Osteoblast (primary cell): Measurements from ENCODE around the gene C21orf58. TPM values are rescaled to one million over a fixed set of nuclear protein-coding genes. Genes with fewer than 3 reads are reported as not detected.
A peak's percentile ranks its signal among the peaks of the same experiment; 100 is the strongest.

Experiments
- DNase-seq: peaks from one replicate; pipeline ENCODE4 v3.0.0; 2011; ENCODE audit warnings: low spot score, mixed read lengths; ENCODE audit not compliant: insufficient read length; ENCODE audit errors: missing footprints
- H2AFZ ChIP-seq: 2 replicates; pipeline ENCODE4 v1.6.0; 2011; ENCODE audit warnings: mild to moderate bottlenecking, low read length
- H3K27ac ChIP-seq: 2 replicates; pipeline ENCODE4 v1.5.1; 2011; ENCODE audit warnings: mild to moderate bottlenecking, low read depth, low read length, moderate library complexity
- H3K27me3 ChIP-seq: 2 replicates; pipeline ENCODE4 v1.6.0; 2012; ENCODE audit warnings: mild to moderate bottlenecking, control low read depth, inconsistent platforms, low read length, moderate library complexity; ENCODE audit not compliant: insufficient read depth
- H3K36me3 ChIP-seq: 2 replicates; pipeline ENCODE4 v1.5.1; 2011; ENCODE audit warnings: mild to moderate bottlenecking, low read length, control low read depth, moderate library complexity; ENCODE audit not compliant: insufficient read depth
- H3K4me1 ChIP-seq: 2 replicates; pipeline ENCODE4 v1.5.1; 2011; ENCODE audit warnings: mild to moderate bottlenecking, low read length, control low read depth, moderate library complexity; ENCODE audit not compliant: insufficient read depth
- H3K4me2 ChIP-seq: 2 replicates; pipeline ENCODE4 v1.6.0; 2011; ENCODE audit warnings: mild to moderate bottlenecking, low read length; ENCODE audit not compliant: insufficient read depth
- H3K4me3 ChIP-seq: fragments of 200-600 bp; sonication (generic); 3 replicates; pipeline ENCODE4 v1.5.1; 2012; ENCODE audit warnings: mild to moderate bottlenecking, low read length, inconsistent platforms; ENCODE audit not compliant: insufficient read depth
- H3K79me2 ChIP-seq: 2 replicates; pipeline ENCODE4 v1.6.0; 2012; ENCODE audit warnings: mild to moderate bottlenecking, low read length, control low read depth, inconsistent platforms; ENCODE audit not compliant: insufficient read depth
- H3K9me3 ChIP-seq: 2 replicates; pipeline ENCODE4 v1.5.1; 2011; ENCODE audit warnings: low read depth, low read length, control low read depth
- H4K20me1 ChIP-seq: 2 replicates; pipeline ENCODE4 v1.6.0; 2012; ENCODE audit warnings: mild to moderate bottlenecking, low read length, control low read depth; ENCODE audit not compliant: insufficient read depth
- CTCF ChIP-seq: IDR thresholded peaks from 2 replicates; pipeline ENCODE4 v1.5.1; 2011; ENCODE audit warnings: mild to moderate bottlenecking, low read depth, low read length, moderate library complexity; ENCODE audit errors: extremely low read depth
- total RNA-seq: library from RNA; depleted of rRNA; stranded (reverse); fragments of >200 nt; gene quantifications from 2 replicates; pipeline ENCODE4 v1.2.3, GENCODE V29; 2012

The C21orf58 gene
- total RNA-seq, 1 donor = 2.2 TPM

- DNase-seq = no peak
- TF ChIP-seq CTCF = no peak
- Histone ChIP-seq H3K4me3 (peak overlapping the region; percentile 93), H3K79me2 (peaks cover 44% of the 10 kb centered on the region), H2AFZ (no peak overlapping the region), H3K36me3 (peaks cover 28% of the 10 kb centered on the region), H3K4me2 (peak overlapping the region; percentile 91), H3K4me1 (peaks cover 29% of the 10 kb centered on the region), H3K27ac (no peak overlapping the region), H3K27me3 (no peaks in the 10 kb centered on the region), H3K9me3 (no peaks in the 10 kb centered on the region), H4K20me1 (peaks cover 17% of the 10 kb centered on the region)
These were observed 36.1 kb downstream of the C21orf58 start for GRCh38 chr21:46287541-46287940.

- no peaks in the 10 kb centered on the region for H3K27me3 ChIP-seq
- peak overlapping the region; percentile 81 for H3K27ac ChIP-seq
- TF ChIP-seq CTCF = no peak
- H2AFZ ChIP-seq = peak overlapping the region; percentile 92
- H3K79me2 ChIP-seq = peaks cover 52% of the 10 kb centered on the region
- peaks cover 33% of the 10 kb centered on the region for H3K4me1 ChIP-seq
- H3K36me3 ChIP-seq = peaks cover 26% of the 10 kb centered on the region
- peak overlapping the region; percentile 93 for H3K4me3 ChIP-seq
- peak overlapping the region; percentile 91 for H3K4me2 ChIP-seq
- DNase-seq = no peak
- H3K9me3 ChIP-seq = no peaks in the 10 kb centered on the region
- peaks cover 20% of the 10 kb centered on the region for H4K20me1 ChIP-seq
These were observed 37.0 kb downstream of the C21orf58 start for GRCh38 chr21:46286648-46287002.

- Histone ChIP-seq H2AFZ (peak within 1 kb of the TSS; percentile 92), H3K4me2 (peak within 1 kb of the TSS; percentile 91), H3K9me3 (no peaks in the 10 kb centered on the region), H3K4me1 (peaks cover 33% of the 10 kb centered on the region), H3K27me3 (no peaks in the 10 kb centered on the region), H4K20me1 (peaks cover 22% of the 10 kb centered on the region), H3K27ac (peak within 1 kb of the TSS; percentile 81), H3K79me2 (peaks cover 56% of the 10 kb centered on the region), H3K4me3 (peak within 1 kb of the TSS; percentile 93), H3K36me3 (peaks cover 25% of the 10 kb centered on the region)
- peak; percentile 34 for TF ChIP-seq CTCF
- DNase-seq = peak; percentile 98
These were observed 37.7 kb downstream of the C21orf58 start, which contains the start of gene YBEY for GRCh38 chr21:46285761-46286647. Gene YBEY, plus strand, starts transcription at chr21:46286342. Its CDS starts 572 bp downstream, at chr21:46286914.

- Histone ChIP-seq H2AFZ (peak within 1 kb of the TSS; percentile 85), H3K4me1 (peaks cover 33% of the 10 kb centered on the region), H3K4me3 (peak within 1 kb of the TSS; percentile 93), H3K4me2 (peak within 1 kb of the TSS; percentile 91), H3K79me2 (peaks cover 62% of the 10 kb centered on the region), H3K27ac (peak within 1 kb of the TSS; percentile 81), H3K27me3 (no peaks in the 10 kb centered on the region), H4K20me1 (peaks cover 27% of the 10 kb centered on the region), H3K9me3 (no peaks in the 10 kb centered on the region), H3K36me3 (peaks cover 30% of the 10 kb centered on the region)
- no peak for TF ChIP-seq CTCF
- no peak for DNase-seq
These were observed 38.4 kb downstream of the C21orf58 start, which contains the start of gene MCM3AP for GRCh38 chr21:46285206-46285661. Gene MCM3AP, minus strand, starts transcription at chr21:46285611. Its CDS starts 325 bp downstream, at chr21:46285286.
